ENCODE results near the gene TNRC18.

DNA sequence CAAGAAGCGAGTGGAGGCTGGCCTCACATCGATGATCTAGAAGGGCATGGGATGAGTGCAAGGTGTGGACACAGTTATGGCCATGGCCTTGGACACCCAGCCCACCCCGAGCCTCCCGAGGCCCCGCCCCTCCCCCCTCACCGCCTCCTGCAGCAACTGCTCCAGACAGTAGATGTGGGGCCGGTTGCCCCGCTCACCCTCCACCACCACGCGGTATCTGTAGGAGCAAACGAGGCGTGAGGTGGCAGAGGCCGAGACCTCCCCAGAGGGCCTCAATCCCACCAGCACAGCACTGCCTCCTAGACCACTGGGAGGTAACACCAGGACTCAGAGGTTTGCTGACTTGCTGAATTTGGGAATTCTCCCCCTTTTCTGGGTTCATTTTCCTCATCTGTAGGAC is 103.2 kb downstream of the TNRC18 start:
- TF ChIP-seq CTCF (IDR thresholded peaks at IDR 0.05; ENCODE audit: low read depth, low read length, missing input control) (no peak), HNF4A (conservative IDR thresholded peaks at IDR 0.05) (no peak), GABPA (IDR thresholded peaks at IDR 0.05 in 1 of 2, conservative IDR thresholded peaks at IDR 0.05 in 1 of 2) (no peak), RXRA (IDR thresholded peaks at IDR 0.05) (no peak)

All from liver (tissue), 3 donors.